ENCODE measurements around the gene AACS. TPM values are rescaled to one million over a fixed set of nuclear protein-coding genes. Genes with fewer than 3 reads are reported as not detected.

Gene AACS
- total RNA-seq, 1 donor from 2014 or later = 38.8 TPM

- Mint-ChIP-seq H3K27ac (no peak overlapping the region), H3K27me3 (no peaks in the 10 kb centered on the region), H3K9me3 (ENCODE audit: low read depth) (peaks cover 4% of the 10 kb centered on the region), H3K4me1 (ENCODE audit: low read depth) (no peaks in the 10 kb centered on the region), H3K4me3 (ENCODE audit: low read depth) (no peak overlapping the region), H3K36me3 (ENCODE audit: insufficient read depth) (peaks cover 1% of the 10 kb centered on the region)
- DNase-seq (ENCODE audit: low spot score, unreplicated experiment) = no peak
- TF ChIP-seq CTCF (IDR thresholded peaks at IDR 0.05; ENCODE audit: unreplicated experiment) = no peak
Observed at GRCh38 chr12:125038976-125039625, 26.1 kb upstream of the AACS start.

- Mint-ChIP-seq H3K9me3 (ENCODE audit: low read depth) (no peaks in the 10 kb centered on the region), H3K36me3 (ENCODE audit: insufficient read depth) (no peaks in the 10 kb centered on the region), H3K4me3 (ENCODE audit: low read depth) (peak overlapping the region; percentile 31), H3K27ac (no peak overlapping the region), H3K27me3 (no peaks in the 10 kb centered on the region), H3K4me1 (ENCODE audit: low read depth) (no peaks in the 10 kb centered on the region)
- TF ChIP-seq CTCF (IDR thresholded peaks at IDR 0.05; ENCODE audit: unreplicated experiment) = no peak
- no peak for DNase-seq (ENCODE audit: low spot score, unreplicated experiment)
Observed at GRCh38 chr12:125049093-125049458, 16.2 kb upstream of the AACS start.

GRCh38 chr12:125050446-125050845 is 14.8 kb upstream of the AACS start:
- no peaks in the 10 kb centered on the region for H3K4me1 Mint-ChIP-seq (ENCODE audit: low read depth)
- H3K9me3 Mint-ChIP-seq (ENCODE audit: low read depth) = no peaks in the 10 kb centered on the region
- H3K36me3 Mint-ChIP-seq (ENCODE audit: insufficient read depth) = no peaks in the 10 kb centered on the region
- no peak for TF ChIP-seq CTCF (IDR thresholded peaks at IDR 0.05; ENCODE audit: unreplicated experiment)
- H3K27ac Mint-ChIP-seq = no peak overlapping the region
- no peaks in the 10 kb centered on the region for H3K27me3 Mint-ChIP-seq
- no peak for DNase-seq (ENCODE audit: low spot score, unreplicated experiment)
- H3K4me3 Mint-ChIP-seq (ENCODE audit: low read depth) = no peak overlapping the region

GRCh38 chr12:125050868-125051267 is 14.4 kb upstream of the AACS start:
- DNase-seq (ENCODE audit: low spot score, unreplicated experiment) = no peak
- H3K27ac Mint-ChIP-seq = no peak overlapping the region
- no peak overlapping the region for H3K4me3 Mint-ChIP-seq (ENCODE audit: low read depth)
- no peak for TF ChIP-seq CTCF (IDR thresholded peaks at IDR 0.05; ENCODE audit: unreplicated experiment)
- H3K27me3 Mint-ChIP-seq = no peaks in the 10 kb centered on the region
- no peaks in the 10 kb centered on the region for H3K36me3 Mint-ChIP-seq (ENCODE audit: insufficient read depth)
- H3K4me1 Mint-ChIP-seq (ENCODE audit: low read depth) = no peaks in the 10 kb centered on the region
- H3K9me3 Mint-ChIP-seq (ENCODE audit: low read depth) = no peaks in the 10 kb centered on the region

GRCh38 chr12:125053821-125054220 is 11.4 kb upstream of the AACS start:
- Mint-ChIP-seq H3K36me3 (ENCODE audit: insufficient read depth) (no peaks in the 10 kb centered on the region), H3K9me3 (ENCODE audit: low read depth) (no peaks in the 10 kb centered on the region), H3K27me3 (no peaks in the 10 kb centered on the region), H3K4me1 (ENCODE audit: low read depth) (no peaks in the 10 kb centered on the region), H3K27ac (no peak overlapping the region), H3K4me3 (ENCODE audit: low read depth) (no peak overlapping the region)
- no peak for TF ChIP-seq CTCF (IDR thresholded peaks at IDR 0.05; ENCODE audit: unreplicated experiment)
- DNase-seq (ENCODE audit: low spot score, unreplicated experiment) = no peak

Data from progenitor cell of endocrine pancreas (in vitro differentiated cells).